SK-N-SH (cell line): ENCODE data around the gene BLOC1S3. TPM values are rescaled to one million over a fixed set of nuclear protein-coding genes. Genes with fewer than 3 reads are reported as not detected.

ENCODE experiments used
- CTCF ChIA-PET: fragments of 300-600, 350-600 bp; formaldehyde crosslinking; extraction: SDS; loops from one replicate; lab custom pipeline; 2021; lab: Yijun Ruan, JAX
- POLR2A ChIA-PET: fragments of 350-600 bp; sonication (Branson Sonifier 250); formaldehyde crosslinking; extraction: SDS; loops from one replicate; lab custom pipeline; 2020; ENCODE audit warnings: antibody characterized with exemption, inconsistent platforms; lab: Yijun Ruan, JAX
- DNase-seq: peaks from one replicate; pipeline ENCODE4 v3.0.0; 2012
- H2AFZ ChIP-seq: fragments of 200-600 bp; sonication (generic); 2 replicates; pipeline ENCODE4 v1.8.1; 2016; ENCODE audit warnings: antibody characterized with exemption, mild to moderate bottlenecking, low read depth
- H3F3A ChIP-seq: fragments of 200-600 bp; sonication (generic); replicated peaks from 2 replicates; pipeline ENCODE3; 2016; ENCODE audit warnings: antibody characterized with exemption, mild to moderate bottlenecking; ENCODE audit not compliant: insufficient read depth
- H3K27ac ChIP-seq, 2 experiments: fragments of 200-500 bp in 1 of 2; fragments of 200-600 bp in 1 of 2; sonication (Bioruptor generic) in 1 of 2; sonication (generic), shearing (Covaris generic) in 1 of 2; 2 replicates each; pipeline versions ENCODE4 v1.5.1 to v1.6.1; 2014 to 2016; ENCODE audit warnings: low read depth in 2 of 2, inconsistent platforms in 1 of 2, low read length in 1 of 2, mild to moderate bottlenecking in 1 of 2, mixed read lengths in 1 of 2
- H3K27me3 ChIP-seq: fragments of 200-600 bp; sonication (generic), shearing (Covaris generic); 2 replicates; pipeline ENCODE4 v1.6.1; 2016; ENCODE audit warnings: mixed run types; ENCODE audit not compliant: insufficient read depth
- H3K36me3 ChIP-seq, 2 experiments: fragments of 200-500 bp in 1 of 2; fragments of 200-600 bp in 1 of 2; sonication (Bioruptor generic) in 1 of 2; sonication (generic) in 1 of 2; replicated peaks in 1 of 2; 2 replicates each; pipeline versions ENCODE3 to v1.5.1; 2014 to 2016; ENCODE audit warnings: low read length in 1 of 2, mild to moderate bottlenecking in 1 of 2; ENCODE audit not compliant: insufficient read depth in 2 of 2, control insufficient read depth in 1 of 2
- H3K4me1 ChIP-seq, 2 experiments: fragments of 200-500 bp in 1 of 2; fragments of 200-600 bp in 1 of 2; sonication (Bioruptor generic) in 1 of 2; sonication (generic), shearing (Covaris generic) in 1 of 2; 2 replicates each; pipeline versions ENCODE4 v1.5.1 to v1.6.1; 2014 to 2016; ENCODE audit warnings: low read depth in 1 of 2, low read length in 1 of 2, mixed run types in 1 of 2; ENCODE audit not compliant: insufficient read depth in 2 of 2, control insufficient read depth in 1 of 2
- H3K4me2 ChIP-seq: fragments of 200-600 bp; sonication (generic), shearing (Covaris generic); 2 replicates; pipeline ENCODE4 v1.6.1; 2017; ENCODE audit warnings: mixed run types
- H3K4me3 ChIP-seq, 2 experiments: fragments of 200-500 bp in 1 of 2; fragments of 200-600 bp in 1 of 2; sonication (Bioruptor generic) in 1 of 2; sonication (generic), shearing (Covaris generic) in 1 of 2; 2 replicates each; pipeline versions ENCODE4 v1.5.1 to v1.8.1; 2014 to 2016; ENCODE audit warnings: low read depth in 2 of 2, inconsistent platforms in 1 of 2, low read length in 1 of 2, mild to moderate bottlenecking in 1 of 2, mixed read lengths in 1 of 2, moderate library complexity in 1 of 2
- H3K79me2 ChIP-seq: fragments of 200-600 bp; sonication (generic); 2 replicates; pipeline ENCODE4 v1.8.1; 2017; ENCODE audit warnings: mild to moderate bottlenecking; ENCODE audit not compliant: insufficient read depth
- H3K9ac ChIP-seq: fragments of 200-600 bp; sonication (generic); 2 replicates; pipeline ENCODE4 v1.6.1; 2017; ENCODE audit warnings: mixed run types
- H3K9me2 ChIP-seq: fragments of 200-600 bp; sonication (generic); 2 replicates; pipeline ENCODE4 v1.6.1; 2017; ENCODE audit warnings: mixed run types
- H3K9me3 ChIP-seq: fragments of 200-600 bp; sonication (generic); 2 replicates; pipeline ENCODE4 v1.6.1; 2017; ENCODE audit warnings: mixed run types, mild to moderate bottlenecking, moderate library complexity
- H4K20me1 ChIP-seq: fragments of 200-600 bp; sonication (generic); 2 replicates; pipeline ENCODE4 v1.6.1; 2017; ENCODE audit warnings: mild to moderate bottlenecking, mixed run types; ENCODE audit not compliant: insufficient read depth
- ELF1 ChIP-seq: IDR thresholded peaks from 2 replicates; pipeline ENCODE4 v1.4.0; 2012
- EP300 ChIP-seq, 2 experiments: IDR thresholded peaks; 2 replicates each; pipeline versions ENCODE4 v1.4.0 to v1.6.1; 2012; ENCODE audit warnings: borderline replicate concordance in 1 of 2, low read depth in 1 of 2, low read length in 1 of 2
- EZH2phosphoT487 ChIP-seq: fragments of 200-600 bp; sonication (generic); IDR thresholded peaks from 2 replicates; pipeline ENCODE4 v1.6.1; 2017; ENCODE audit warnings: low read depth, mixed run types, mild to moderate bottlenecking, antibody characterized with exemption, moderate library complexity, borderline replicate concordance
- FOXJ3 ChIP-seq: sonication (generic); formaldehyde crosslinking; IDR thresholded peaks from 2 replicates; pipeline ENCODE4 v1.5.1; 2020; ENCODE audit warnings: mild to moderate bottlenecking, missing genetic modification reagents
- FOXM1 ChIP-seq: IDR thresholded peaks from 2 replicates; pipeline ENCODE4 v1.4.0; 2012; ENCODE audit warnings: low read depth, mild to moderate bottlenecking
- GATA2 ChIP-seq: sonication (generic); formaldehyde crosslinking; IDR thresholded peaks from 2 replicates; pipeline ENCODE4 v1.5.0; 2020; ENCODE audit warnings: mild to moderate bottlenecking, missing genetic modification reagents
- MEF2A ChIP-seq: IDR thresholded peaks from 2 replicates; pipeline ENCODE4 v1.4.0; 2012; ENCODE audit warnings: low read depth, borderline replicate concordance
- NFIC ChIP-seq: IDR thresholded peaks from 2 replicates; pipeline ENCODE4 v1.4.0; 2012; ENCODE audit warnings: borderline replicate concordance
- PBX3 ChIP-seq: IDR thresholded peaks from 2 replicates; pipeline ENCODE4; 2012
- POLR2AphosphoS5 ChIP-seq: IDR thresholded peaks from 2 replicates; pipeline ENCODE4 v1.6.1; 2012; ENCODE audit warnings: low read depth, low read length
- RAD21 ChIP-seq: IDR thresholded peaks from 2 replicates; pipeline ENCODE4 v1.6.1; 2012; ENCODE audit warnings: mild to moderate bottlenecking, low read length
- RFX5 ChIP-seq: IDR thresholded peaks from 2 replicates; pipeline ENCODE4 v1.6.1; 2012; ENCODE audit warnings: mild to moderate bottlenecking, improper control_type of control experiment, low read length
- SIN3A ChIP-seq: IDR thresholded peaks from 2 replicates; pipeline ENCODE4 v1.6.1; 2012; ENCODE audit warnings: low read depth, mild to moderate bottlenecking, low read length, moderate library complexity, borderline replicate concordance
- SMC3 ChIP-seq: IDR thresholded peaks from 2 replicates; pipeline ENCODE4 v1.6.1; 2012; ENCODE audit warnings: low read depth, low read length, improper control_type of control experiment
- TAF1 ChIP-seq: IDR thresholded peaks from 2 replicates; pipeline ENCODE4 v1.6.1; 2012; ENCODE audit warnings: low read depth, mild to moderate bottlenecking, low read length, moderate library complexity, borderline replicate concordance
- TEAD4 ChIP-seq: IDR thresholded peaks from 2 replicates; pipeline ENCODE4 v1.4.0; 2012; ENCODE audit warnings: mild to moderate bottlenecking, borderline replicate concordance; ENCODE audit not compliant: insufficient read depth
- USF1 ChIP-seq: IDR thresholded peaks from 2 replicates; pipeline ENCODE4 v1.4.0; 2012; ENCODE audit warnings: low read depth, borderline replicate concordance
- USF2 ChIP-seq: fragments of 150-350 bp; IDR thresholded peaks from 2 replicates; pipeline ENCODE4 v1.6.1; 2017; ENCODE audit warnings: antibody characterized with exemption, low read length, low read depth, borderline replicate concordance
- WGBS: methylation state at CpG from one replicate; pipeline ENCODE4 v1.1.6; 2017; ENCODE audit warnings: low lambda C conversion rate; 5-methylcytosine and 5-hydroxymethylcytosine counted together
- polyA plus RNA-seq, 3 experiments: library from polyadenylated mRNA; depleted of rRNA; stranded (reverse); fragments of >200 nt; gene quantifications; 2 replicates each; pipeline ENCODE4 v1.2.3, GENCODE V29; 2012
- TF ChIP-seq, protein P1 (sequence below): IDR thresholded peaks from 2 replicates; pipeline ENCODE4 v1.4.0; 2012; ENCODE audit warnings: low read depth, borderline replicate concordance
- TF ChIP-seq, protein P2 (sequence below): fragments of 150-350 bp; IDR thresholded peaks from 2 replicates; pipeline ENCODE4 v1.6.1; 2016; ENCODE audit warnings: mild to moderate bottlenecking, low read depth, low read length

Gene BLOC1S3
- polyA plus RNA-seq, 1 of the 3 experiments (the other 2 are of a cell fraction) = 3.0 TPM

DNA sequence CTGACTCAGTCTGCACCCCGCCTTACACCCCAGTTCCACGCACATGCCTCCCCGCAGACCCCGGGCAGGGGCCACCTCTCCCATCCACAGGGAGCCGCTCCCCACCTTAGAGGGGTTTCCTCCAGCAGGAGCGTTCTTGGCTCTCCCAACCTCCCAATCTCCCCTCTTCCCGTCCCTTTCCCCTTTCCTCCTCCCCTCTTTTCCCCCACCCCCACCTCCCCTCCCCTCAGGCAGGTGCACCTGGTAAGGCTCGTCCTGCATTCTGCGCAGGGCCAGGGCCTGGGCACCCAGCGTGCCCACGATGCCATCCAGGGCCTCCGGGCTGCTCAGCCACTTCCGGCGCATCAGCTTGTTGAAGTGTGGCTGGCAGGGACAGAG lies 39.4 kb downstream of the BLOC1S3 start:
- no peak for DNase-seq

DNA sequence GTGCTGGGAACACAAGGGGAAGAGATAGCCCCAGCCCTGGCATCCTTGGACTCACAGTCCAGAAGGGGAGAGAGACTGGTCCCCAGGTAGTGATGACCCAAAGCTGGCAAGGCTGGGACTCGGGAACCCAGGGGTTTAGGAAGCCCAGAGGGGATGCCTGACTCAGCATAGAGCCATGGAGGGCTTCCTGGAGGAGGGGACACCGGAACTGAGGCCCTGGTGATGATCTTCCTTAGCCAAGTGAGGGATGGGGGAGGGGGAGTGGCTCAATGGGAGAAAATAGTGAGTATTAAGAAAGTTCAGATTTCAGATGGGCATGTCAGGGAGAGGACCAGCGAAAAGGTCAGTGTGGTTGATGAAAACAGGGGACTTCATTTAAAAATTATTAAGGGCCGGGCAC lies 39.8 kb downstream of the BLOC1S3 start:
- Histone ChIP-seq H3K4me3 (no peak overlapping the region), H3K27ac (no peak overlapping the region), H3K9me2 (no peaks in the 10 kb centered on the region), H3K4me2 (no peak overlapping the region), H3K9ac (no peak overlapping the region), H3K9me3 (no peaks in the 10 kb centered on the region), H3K27me3 (peaks cover 53% of the 10 kb centered on the region), H3K36me3 (no peaks in the 10 kb centered on the region), H3K4me1 (peaks cover 0 to 6% of the 10 kb centered on the region in 2 experiments; a peak in 1 of 4 replicates), H3F3A (no peaks in the 10 kb centered on the region), H3K79me2 (no peaks in the 10 kb centered on the region), H4K20me1 (no peaks in the 10 kb centered on the region), H2AFZ (no peak overlapping the region)
- WGBS = 41% methylated on average over 4 of the region's 4 CpGs
- POLR2A ChIA-PET = no interaction called here
- no peak for DNase-seq
- CTCF ChIA-PET = interaction anchor here (0.6 kb wide), 1 partner anchor 121 kb away, joined by 3 read pairs; no protein-coding TSS in a partner anchor
- no peak for TF ChIP-seq ELF1
- TF ChIP-seq FOXM1 = no peak
- TF ChIP-seq, protein P1, sequence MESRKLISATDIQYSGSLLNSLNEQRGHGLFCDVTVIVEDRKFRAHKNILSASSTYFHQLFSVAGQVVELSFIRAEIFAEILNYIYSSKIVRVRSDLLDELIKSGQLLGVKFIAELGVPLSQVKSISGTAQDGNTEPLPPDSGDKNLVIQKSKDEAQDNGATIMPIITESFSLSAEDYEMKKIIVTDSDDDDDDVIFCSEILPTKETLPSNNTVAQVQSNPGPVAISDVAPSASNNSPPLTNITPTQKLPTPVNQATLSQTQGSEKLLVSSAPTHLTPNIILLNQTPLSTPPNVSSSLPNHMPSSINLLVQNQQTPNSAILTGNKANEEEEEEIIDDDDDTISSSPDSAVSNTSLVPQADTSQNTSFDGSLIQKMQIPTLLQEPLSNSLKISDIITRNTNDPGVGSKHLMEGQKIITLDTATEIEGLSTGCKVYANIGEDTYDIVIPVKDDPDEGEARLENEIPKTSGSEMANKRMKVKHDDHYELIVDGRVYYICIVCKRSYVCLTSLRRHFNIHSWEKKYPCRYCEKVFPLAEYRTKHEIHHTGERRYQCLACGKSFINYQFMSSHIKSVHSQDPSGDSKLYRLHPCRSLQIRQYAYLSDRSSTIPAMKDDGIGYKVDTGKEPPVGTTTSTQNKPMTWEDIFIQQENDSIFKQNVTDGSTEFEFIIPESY = no peak
- TF ChIP-seq TEAD4 = no peak
- TF ChIP-seq PBX3 = no peak
- no peak for TF ChIP-seq RAD21
- no peak for TF ChIP-seq SIN3A
- TF ChIP-seq TAF1 = no peak
- TF ChIP-seq SMC3 = no peak
- TF ChIP-seq NFIC = no peak
- no peak for TF ChIP-seq EZH2phosphoT487

More for the DNA sequence above, 39.4 kb downstream of the BLOC1S3 start:
- Histone ChIP-seq H2AFZ (no peak overlapping the region), H3K4me2 (peak overlapping the region; percentile 69; the same call in 1 of the 2 replicates), H3K27me3 (peaks cover 48% of the 10 kb centered on the region), H4K20me1 (no peaks in the 10 kb centered on the region), H3K4me3 (peak overlapping the region in 1 of 2 experiments; percentile 38; a peak in 1 of 4 replicates), H3K4me1 (peaks cover 0 to 6% of the 10 kb centered on the region in 2 experiments; a peak in 1 of 4 replicates), H3K79me2 (no peaks in the 10 kb centered on the region), H3K27ac (no peak overlapping the region), H3F3A (no peaks in the 10 kb centered on the region), H3K9ac (no peak overlapping the region), H3K9me3 (no peaks in the 10 kb centered on the region), H3K9me2 (no peaks in the 10 kb centered on the region), H3K36me3 (no peaks in the 10 kb centered on the region)
- POLR2A ChIA-PET = no interaction called here
- CTCF ChIA-PET = no interaction called here
- TF ChIP-seq USF1 (no peak), EZH2phosphoT487 (no peak), GATA2 (CRISPR knock-in tag) (no peak), FOXJ3 (CRISPR knock-in tag) (no peak), RFX5 (no peak), TAF1 (no peak), SMC3 (no peak), MEF2A (no peak), FOXM1 (no peak), USF2 (no peak), EP300 (IDR thresholded peaks at IDR 0.05; ENCODE audit: borderline replicate concordance in 1 of 2, low read depth in 1 of 2, low read length in 1 of 2) (no peak), SIN3A (no peak), POLR2AphosphoS5 (no peak), NFIC (no peak)
- TF ChIP-seq, protein P2, sequence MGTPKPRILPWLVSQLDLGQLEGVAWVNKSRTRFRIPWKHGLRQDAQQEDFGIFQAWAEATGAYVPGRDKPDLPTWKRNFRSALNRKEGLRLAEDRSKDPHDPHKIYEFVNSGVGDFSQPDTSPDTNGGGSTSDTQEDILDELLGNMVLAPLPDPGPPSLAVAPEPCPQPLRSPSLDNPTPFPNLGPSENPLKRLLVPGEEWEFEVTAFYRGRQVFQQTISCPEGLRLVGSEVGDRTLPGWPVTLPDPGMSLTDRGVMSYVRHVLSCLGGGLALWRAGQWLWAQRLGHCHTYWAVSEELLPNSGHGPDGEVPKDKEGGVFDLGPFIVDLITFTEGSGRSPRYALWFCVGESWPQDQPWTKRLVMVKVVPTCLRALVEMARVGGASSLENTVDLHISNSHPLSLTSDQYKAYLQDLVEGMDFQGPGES = no peak
- WGBS = 34% methylated on average over 14 of the region's 14 CpGs
